Measurements from ENCODE around the gene PANK2. TPM values are rescaled to one million over a fixed set of nuclear protein-coding genes. Genes with fewer than 3 reads are reported as not detected.

PANK2 gene
- polyA plus RNA-seq, 1 experiment, result 32.2 TPM

DNA sequence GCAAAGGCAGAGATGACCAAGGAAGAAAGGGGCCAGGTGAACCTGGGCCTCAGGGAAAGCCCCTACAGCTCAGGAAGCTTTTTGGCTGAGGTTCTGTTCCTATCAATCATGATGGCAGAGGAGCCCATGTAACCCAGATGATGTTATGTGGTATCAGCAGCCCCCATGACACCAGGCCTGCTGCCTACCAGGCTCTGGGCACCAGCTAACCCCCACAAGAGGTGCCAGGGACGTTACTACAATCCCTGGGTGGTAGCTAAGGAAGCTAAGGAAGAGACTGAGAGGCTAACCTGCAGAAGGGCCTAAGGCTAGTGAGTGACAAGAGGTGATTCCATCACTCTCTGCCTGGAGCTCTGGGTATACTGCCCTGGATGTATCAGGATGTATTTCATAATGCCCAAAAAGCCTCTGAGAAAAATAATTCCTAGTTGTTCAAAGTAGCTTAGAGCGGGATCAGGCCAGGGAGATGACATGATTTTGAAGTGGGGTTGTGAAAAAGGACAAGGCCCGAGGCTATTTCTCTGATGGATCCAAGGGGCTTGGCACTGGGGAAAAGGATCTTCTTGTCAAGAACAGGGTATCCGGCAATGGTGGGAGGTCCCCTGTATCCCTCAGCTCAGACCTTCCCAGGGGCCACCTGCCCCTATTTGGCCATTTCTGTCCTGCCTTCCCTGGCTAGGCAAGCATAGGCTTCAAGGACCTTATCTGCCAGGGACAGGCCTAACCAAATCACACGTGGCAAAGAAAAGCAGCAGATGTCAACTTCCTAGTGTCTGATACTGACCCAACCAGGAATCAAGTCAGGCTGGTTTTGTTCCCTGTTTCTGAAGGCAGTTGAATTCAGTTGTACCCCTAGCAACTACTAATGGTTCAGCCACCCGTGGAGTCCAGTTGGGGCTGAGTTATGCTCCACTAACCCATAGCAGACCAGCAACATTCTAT is 41.3 kb downstream of the PANK2 start:
- no peak overlapping the region for H3K4me3 ChIP-seq (ENCODE audit: low read depth, low read length)
- no peak for DNase-seq (ENCODE audit: low read depth, low spot score)
- no peak for TF ChIP-seq CTCF (IDR thresholded peaks at IDR 0.05; ENCODE audit: low read depth, low read length)
- no peaks in the 10 kb centered on the region for H3K9me3 ChIP-seq (ENCODE audit: control insufficient read depth, insufficient read depth, low read length)
- ChIA-PET CTCF (interaction anchor here (2.1 kb wide), 1 partner anchor 155 kb away, joined by 6 read pairs; no protein-coding TSS in a partner anchor), POLR2A (interaction anchor here (0.5 kb wide), 1 partner anchor 476 kb away, joined by 12 read pairs; no protein-coding TSS in a partner anchor)
- H3K27me3 ChIP-seq (ENCODE audit: control insufficient read depth, insufficient read depth, low read length), result no peaks in the 10 kb centered on the region
- no peak overlapping the region for H3K27ac ChIP-seq (ENCODE audit: low read depth, low read length)

- Histone ChIP-seq H3K4me3 (ENCODE audit: low read depth, low read length) (no peak overlapping the region), H3K27ac (ENCODE audit: low read depth, low read length) (no peak overlapping the region), H3K9me3 (ENCODE audit: control insufficient read depth, insufficient read depth, low read length) (no peaks in the 10 kb centered on the region), H3K27me3 (ENCODE audit: control insufficient read depth, insufficient read depth, low read length) (no peaks in the 10 kb centered on the region)
- TF ChIP-seq CTCF (IDR thresholded peaks at IDR 0.05; ENCODE audit: low read depth, low read length), result no peak
- POLR2A ChIA-PET, result interaction anchor here (0.5 to 0.6 kb wide), 2 partner anchors 118 to 477 kb away, joined by 6 to 12 read pairs; no protein-coding TSS in a partner anchor
- CTCF ChIA-PET, result interaction anchor here (1.4 kb wide), 1 partner anchor 154 kb away, joined by 4 read pairs; no protein-coding TSS in a partner anchor
- DNase-seq (ENCODE audit: low read depth, low spot score), result no peak
Observed at GRCh38 chr20:3931664-3932063, 42.5 kb downstream of the PANK2 start.

- H3K27ac ChIP-seq (ENCODE audit: low read depth, low read length), result no peak overlapping the region
Observed at GRCh38 chr20:3932277-3932676, 43.1 kb downstream of the PANK2 start.

GRCh38 chr20:3932681-3933080 is 43.5 kb downstream of the PANK2 start:
- TF ChIP-seq CTCF (IDR thresholded peaks at IDR 0.05; ENCODE audit: low read depth, low read length), result no peak
- Histone ChIP-seq H3K9me3 (ENCODE audit: control insufficient read depth, insufficient read depth, low read length) (no peaks in the 10 kb centered on the region), H3K27ac (ENCODE audit: low read depth, low read length) (no peak overlapping the region), H3K4me3 (ENCODE audit: low read depth, low read length) (no peak overlapping the region), H3K27me3 (ENCODE audit: control insufficient read depth, insufficient read depth, low read length) (no peaks in the 10 kb centered on the region)
- no peak for DNase-seq (ENCODE audit: low read depth, low spot score)
- CTCF ChIA-PET, result interaction anchor here (0.5 to 1.4 kb wide), 3 partner anchors 10 to 152 kb away, joined by 3 to 4 read pairs (median 3); no protein-coding TSS in a partner anchor
- POLR2A ChIA-PET, result interaction anchor here (0.6 kb wide), 1 partner anchor 41 kb away, joined by 3 read pairs; no protein-coding TSS in a partner anchor

More at GRCh38 chr20:3932277-3932676, 43.1 kb downstream of the PANK2 start:
- no peak for DNase-seq (ENCODE audit: low read depth, low spot score)
- Histone ChIP-seq H3K4me3 (ENCODE audit: low read depth, low read length) (no peak overlapping the region), H3K9me3 (ENCODE audit: control insufficient read depth, insufficient read depth, low read length) (no peaks in the 10 kb centered on the region), H3K27me3 (ENCODE audit: control insufficient read depth, insufficient read depth, low read length) (no peaks in the 10 kb centered on the region)
- CTCF ChIA-PET, result interaction anchor here (0.6 to 1.4 kb wide), 2 partner anchors 148 to 153 kb away, joined by 3 to 4 read pairs; no protein-coding TSS in a partner anchor
- POLR2A ChIA-PET, result interaction anchor here (0.6 kb wide), 2 partner anchors 42 to 119 kb away, joined by 3 to 6 read pairs; no protein-coding TSS in a partner anchor
- no peak for TF ChIP-seq CTCF (IDR thresholded peaks at IDR 0.05; ENCODE audit: low read depth, low read length)

Measured in AG04450 (cell line).